Measurements from ENCODE around the gene LRCH4. TPM values are rescaled to one million over a fixed set of nuclear protein-coding genes. Genes with fewer than 3 reads are reported as not detected.
"Not testable (repeated sequence)": the region's sequence is repeated elsewhere in the genome, so short reads cannot be mapped to it uniquely, and the experiment has no call there.

LRCH4 gene
- total RNA-seq, 1 experiment from 2014 or later, result 3.7 TPM

DNA sequence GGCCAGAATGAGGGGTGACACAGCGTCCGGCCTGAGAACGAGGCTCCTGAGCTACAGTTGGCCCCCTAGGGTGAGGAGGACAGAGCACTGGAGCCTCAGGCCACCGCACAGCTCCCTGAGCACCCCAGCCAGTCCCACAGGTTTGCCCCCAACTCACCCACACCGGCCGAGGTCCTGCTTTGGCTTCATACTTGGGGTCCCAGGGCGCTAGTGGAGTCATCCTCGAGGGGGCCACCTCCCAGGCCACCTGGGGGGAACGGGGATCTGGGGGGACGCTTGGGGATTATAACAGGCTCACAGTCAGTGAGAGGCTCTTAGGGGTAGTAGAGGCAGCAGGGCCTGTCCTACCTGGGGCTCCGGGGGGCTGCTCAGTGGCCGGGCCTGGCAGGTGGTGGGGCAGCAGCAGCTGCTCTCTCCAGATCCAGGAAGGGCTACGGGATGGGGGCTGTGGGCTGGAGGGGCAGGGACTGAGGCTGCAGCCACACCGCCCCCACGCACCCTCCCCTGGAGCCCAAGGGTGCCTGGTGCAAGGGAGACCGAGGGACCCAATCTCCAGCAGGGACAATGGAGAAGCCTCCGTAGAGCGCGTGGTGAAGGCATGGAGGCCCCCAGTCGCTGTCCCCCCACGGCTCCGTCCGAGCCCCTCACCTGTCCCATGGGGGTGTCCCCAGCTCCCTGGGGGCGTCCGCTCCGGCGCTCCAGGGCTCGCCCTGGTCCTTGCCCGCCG lies 12.8 kb downstream of the LRCH4 start:
- in situ Hi-C loops (cut with HindIII; ENCODE audit: low pct_unique_long_range_greater_than_20kb, low sequenced_read_pairs), result no loop called here
- DNase-seq (ENCODE audit: low read depth), result no peak

DNA sequence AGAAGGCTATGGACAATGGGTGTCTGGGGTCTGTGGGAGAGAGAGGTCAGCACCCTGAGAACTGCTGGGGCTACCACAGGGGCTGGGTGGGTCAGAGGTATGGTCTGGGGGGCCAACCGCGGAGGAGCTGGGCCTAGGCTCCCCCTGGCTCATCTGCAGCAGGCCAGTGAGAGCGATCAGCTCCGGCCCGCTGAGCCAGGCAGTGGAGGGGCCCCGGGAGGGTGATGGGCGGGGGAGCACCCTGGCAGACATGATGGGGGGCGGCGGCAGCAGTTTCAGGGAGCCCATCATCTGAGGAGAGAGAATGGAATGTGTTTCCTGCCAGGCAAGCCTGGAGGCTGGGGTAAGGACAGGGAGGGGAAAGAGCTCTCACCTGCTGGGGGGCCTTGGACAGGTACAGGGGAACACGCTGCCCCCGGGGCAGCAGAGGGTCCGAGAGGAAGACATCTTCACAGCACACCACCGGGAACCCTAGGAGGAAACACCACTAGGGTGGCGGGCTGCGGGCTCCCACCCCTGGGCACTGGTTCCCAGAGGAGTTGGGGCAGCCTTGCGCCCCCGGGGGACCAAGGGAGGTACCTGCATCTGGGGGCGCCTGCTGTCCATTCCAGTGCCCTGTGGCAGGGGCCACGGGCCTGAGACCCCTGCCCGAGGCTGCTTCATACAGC lies 13.5 kb downstream of the LRCH4 start:
- DNase-seq (ENCODE audit: low read depth), result no peak
- in situ Hi-C loops (cut with HindIII; ENCODE audit: low pct_unique_long_range_greater_than_20kb, low sequenced_read_pairs), result no loop called here

DNA sequence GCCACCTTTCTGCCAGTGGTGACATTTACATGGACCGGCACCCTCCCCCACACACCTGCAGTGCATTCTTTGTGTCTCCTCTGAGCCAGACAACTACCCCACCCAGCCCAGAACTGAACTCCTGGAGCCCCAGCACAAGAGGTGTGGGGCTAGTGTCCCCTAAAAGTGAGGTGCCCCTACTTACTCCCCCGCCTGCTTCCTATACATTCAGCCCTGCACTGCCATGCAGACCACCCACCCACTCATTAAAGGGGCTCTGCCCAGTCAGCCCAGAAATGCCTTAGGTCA lies 14.2 kb downstream of the LRCH4 start:
- no peak for DNase-seq (ENCODE audit: low read depth)
- in situ Hi-C loops (cut with HindIII; ENCODE audit: low pct_unique_long_range_greater_than_20kb, low sequenced_read_pairs), result no loop called here

DNA sequence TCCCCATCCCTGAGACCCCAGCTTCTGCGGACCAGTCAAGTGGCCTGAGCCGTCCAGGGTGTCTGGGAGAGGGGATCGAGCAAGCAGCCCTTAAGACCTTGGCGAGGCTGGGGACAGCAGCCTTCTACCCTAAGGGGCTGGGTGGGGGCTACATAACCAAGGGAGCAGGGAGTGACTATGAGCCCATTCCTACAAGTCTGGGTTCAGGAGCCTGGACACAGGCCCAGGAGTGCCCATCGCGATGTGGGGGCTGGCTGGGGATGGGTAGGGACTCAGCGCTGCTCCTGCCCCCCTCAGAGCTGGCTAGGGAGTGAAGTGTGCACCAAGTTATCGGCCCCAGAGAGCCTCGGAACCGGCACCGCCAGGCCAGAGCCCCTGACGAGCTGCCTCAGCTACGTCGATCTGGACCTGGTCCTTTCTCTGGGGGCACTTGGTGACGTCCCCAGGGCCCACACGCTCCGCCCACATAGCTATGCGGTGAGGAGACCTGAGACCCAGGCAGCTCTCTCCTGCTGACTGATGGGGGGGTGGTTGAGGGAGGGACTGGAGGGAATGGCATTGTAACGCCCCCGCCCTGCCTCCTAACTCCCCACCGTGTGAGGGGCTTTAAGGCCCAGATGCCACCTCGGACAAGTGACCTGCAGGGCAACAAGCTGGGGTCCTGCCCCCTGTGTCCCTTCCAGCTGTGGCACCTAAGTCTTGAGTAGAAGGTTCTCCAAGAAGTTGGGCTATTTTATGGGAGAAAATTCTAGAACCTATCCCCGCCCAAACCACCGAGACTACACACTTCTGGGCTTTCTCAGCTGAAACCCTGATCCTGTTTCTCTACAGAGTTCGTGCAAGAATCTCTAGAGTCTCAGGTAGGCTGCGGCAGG lies 14.7 kb downstream of the LRCH4 start:
- in situ Hi-C loops (cut with HindIII; ENCODE audit: low pct_unique_long_range_greater_than_20kb, low sequenced_read_pairs), result no loop called here
- DNase-seq (ENCODE audit: low read depth), result no peak

DNA sequence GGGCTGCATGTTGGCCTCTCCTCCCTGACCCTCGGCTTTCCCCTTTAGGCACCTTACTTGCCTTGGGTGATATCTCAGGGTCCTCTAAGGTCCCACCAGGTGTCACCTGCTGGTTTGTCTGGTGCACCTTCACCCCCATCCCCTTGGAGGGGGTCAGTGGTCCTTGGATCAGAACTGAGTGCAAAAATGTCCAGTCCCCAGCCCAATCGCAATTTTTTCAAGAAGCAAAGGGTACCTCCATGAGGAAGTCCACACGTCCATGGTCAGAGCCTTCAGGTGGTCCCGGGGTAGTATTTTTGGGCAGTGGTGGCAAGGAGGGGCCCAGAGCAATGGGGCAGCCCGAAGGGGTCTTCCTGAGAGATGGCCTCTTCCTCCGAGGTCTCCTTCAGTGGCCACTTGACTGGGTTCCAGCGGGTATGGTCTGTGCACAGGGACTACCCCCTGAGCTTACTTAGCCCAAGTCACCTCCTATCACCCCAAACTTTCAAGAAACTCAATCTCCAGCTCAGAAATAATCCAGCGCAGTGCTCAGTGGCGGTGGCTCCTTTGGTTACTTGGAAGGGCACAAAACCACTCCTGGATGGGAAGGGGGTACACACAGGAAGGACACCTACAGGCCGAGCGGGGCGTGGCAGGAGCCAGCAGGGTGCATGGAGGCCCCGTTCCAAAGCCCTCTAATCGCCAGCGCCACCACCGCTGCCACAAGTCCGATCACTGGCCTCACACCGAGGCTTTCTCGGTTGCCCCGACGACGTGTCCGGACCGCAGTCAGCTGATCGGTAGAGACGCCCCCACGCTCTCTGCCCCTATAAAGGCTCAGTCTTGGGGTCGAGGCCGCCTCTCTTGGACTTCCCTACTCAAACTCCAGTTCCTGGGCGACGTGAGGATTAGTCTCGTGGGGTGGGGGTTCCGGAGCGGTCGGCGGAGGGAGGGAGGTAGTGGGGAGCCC lies 16.8 kb downstream of the LRCH4 start:
- DNase-seq (ENCODE audit: low read depth), result no peak
- in situ Hi-C loops (cut with HindIII; ENCODE audit: low pct_unique_long_range_greater_than_20kb, low sequenced_read_pairs), result no loop called here

DNA sequence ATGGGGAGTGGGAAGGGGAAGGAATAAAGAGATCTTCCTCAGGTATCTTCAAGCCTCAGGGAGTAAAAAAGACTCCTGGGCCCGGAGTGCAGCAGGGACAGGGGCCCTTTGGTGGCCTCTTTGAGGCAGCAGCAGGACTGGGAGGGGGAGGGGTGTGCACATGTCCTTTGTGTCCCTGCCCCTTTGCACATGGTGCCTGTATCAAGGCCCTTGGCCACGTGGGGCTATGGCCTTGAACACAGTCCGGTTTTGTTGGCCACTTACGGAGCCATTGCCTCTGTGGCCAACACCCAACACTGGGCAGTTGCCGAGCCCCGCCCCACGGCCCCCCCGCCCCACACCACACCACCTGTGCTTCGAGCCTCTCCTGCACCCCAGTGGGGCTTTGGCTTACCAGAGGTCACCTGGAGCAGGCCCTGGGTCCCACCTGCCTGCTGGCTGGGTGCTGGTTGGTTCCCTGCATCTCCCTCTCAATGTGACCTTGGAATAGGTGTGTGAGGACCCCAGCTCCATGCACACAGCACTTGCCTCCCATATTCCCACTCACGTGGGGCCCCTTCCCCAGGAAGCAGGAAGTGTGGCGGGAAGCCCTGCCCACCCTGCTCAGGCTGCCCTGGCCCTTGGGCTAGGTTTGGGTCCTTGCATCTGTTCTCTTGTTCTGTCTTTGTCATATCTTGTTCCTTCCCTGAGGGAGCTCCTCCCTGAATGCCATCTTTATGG lies 17.6 kb downstream of the LRCH4 start:
- in situ Hi-C loops (cut with HindIII; ENCODE audit: low pct_unique_long_range_greater_than_20kb, low sequenced_read_pairs), result no loop called here

DNA sequence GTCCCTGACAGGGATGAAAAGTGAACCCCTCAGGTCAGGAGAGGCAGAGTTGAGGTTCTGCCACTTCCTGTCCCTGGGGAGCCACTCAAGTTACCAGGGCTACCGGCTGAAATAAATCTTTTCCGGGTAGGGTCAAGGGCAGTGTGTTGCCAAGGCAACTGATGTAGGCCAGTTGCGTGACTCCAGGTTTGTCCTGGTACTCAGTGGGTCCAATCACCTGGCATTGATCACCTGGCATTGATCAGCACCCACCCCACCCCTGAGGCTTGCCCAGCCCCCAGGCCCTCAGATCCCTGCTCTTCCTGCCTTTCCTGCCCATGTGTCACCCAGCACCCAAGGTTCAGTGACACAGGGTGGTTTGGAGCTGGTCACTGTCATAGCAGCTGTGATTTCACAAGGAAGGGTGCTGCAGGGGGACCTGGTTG lies 18.2 kb downstream of the LRCH4 start:
- in situ Hi-C loops (cut with HindIII; ENCODE audit: low pct_unique_long_range_greater_than_20kb, low sequenced_read_pairs), result no loop called here
- DNase-seq (ENCODE audit: low read depth), result no peak

More for the DNA sequence above, 17.6 kb downstream of the LRCH4 start:
- no peak for DNase-seq (ENCODE audit: low read depth)

DNA sequence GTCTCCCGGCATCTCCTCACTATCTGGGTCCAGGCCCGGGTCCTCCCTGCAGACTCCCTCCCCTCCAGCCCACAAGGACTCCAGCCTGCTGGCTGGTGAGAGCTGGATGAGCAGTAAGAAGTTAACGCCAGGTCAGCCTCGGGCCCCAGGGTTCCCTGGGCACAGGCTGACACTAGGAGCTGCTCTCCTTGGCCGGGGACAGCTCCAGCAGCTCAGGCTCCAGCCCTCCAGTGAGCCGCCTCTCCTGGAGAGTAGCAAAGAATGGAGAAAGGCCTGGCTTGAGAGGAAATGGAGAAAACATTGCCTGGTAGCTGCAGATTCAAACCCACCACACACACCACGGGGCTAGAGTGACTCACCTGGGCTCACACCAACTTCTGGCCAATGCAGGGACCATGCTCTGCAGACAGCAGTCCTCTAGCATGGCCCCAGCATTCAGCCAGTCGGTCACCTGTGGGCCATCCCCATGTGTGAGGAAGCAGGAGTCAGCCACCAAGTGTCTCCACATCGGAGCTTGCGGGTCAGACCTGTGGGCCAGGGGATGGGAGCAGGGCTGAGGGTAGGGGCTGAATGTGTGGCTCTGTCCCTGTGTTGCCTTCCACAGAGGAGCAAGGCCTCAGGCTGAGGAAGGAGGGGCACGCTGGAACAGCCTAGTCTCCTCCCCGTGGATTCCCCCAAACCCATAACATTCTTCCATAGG lies 18.7 kb downstream of the LRCH4 start:
- in situ Hi-C loops (cut with HindIII; ENCODE audit: low pct_unique_long_range_greater_than_20kb, low sequenced_read_pairs), result no loop called here
- no peak for DNase-seq (ENCODE audit: low read depth)

DNA sequence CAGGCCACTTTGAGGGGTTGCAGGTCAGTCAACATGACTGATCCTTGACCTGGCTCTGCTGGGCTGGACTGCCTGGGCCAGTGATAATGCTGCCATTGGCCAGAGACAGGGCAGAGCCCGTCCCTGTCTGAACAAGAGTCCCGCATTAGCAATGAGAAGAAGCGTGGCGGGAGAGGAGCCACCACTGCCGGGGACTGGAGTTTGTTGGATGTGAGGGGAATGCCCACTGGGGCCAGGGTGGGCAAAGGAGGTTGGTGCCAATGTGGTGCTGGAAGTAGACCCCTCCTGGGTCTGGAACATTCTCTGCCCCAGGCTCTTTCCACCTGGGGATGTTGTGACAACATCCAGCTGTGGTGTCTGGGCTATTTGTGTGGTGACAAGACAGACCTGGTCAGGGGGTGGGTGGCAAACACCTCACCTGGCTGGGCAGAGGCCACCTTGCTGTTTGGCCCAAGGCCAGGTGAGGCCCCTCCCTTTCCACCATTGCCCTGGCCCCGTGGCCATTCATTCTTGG lies 19.9 kb downstream of the LRCH4 start:
- no peak for DNase-seq (ENCODE audit: low read depth)
- in situ Hi-C loops (cut with HindIII; ENCODE audit: low pct_unique_long_range_greater_than_20kb, low sequenced_read_pairs), result no loop called here

DNA sequence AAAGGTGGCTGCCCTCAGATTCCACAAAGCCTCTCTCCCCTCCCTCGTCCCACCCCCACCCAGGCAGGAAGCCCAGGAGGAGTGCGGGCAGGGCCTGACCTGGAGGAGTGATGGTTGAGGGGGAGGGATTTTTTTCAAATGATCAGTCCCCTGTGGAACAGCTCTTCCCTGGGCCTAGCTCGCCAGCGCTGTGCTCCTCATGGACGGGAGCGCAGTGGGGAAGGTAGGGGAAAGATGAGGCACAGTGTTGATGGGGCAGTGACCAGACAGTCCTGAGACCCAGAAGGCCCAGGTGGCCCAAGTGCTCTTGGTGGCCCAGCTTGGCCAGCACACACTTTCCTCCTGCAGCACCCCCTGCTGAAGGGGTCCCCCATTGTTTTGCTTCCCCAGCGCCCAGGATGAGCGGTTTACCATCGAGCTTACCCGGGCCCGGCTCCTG lies 20.8 kb downstream of the LRCH4 start:
- in situ Hi-C loops (cut with HindIII; ENCODE audit: low pct_unique_long_range_greater_than_20kb, low sequenced_read_pairs), result no loop called here

DNA sequence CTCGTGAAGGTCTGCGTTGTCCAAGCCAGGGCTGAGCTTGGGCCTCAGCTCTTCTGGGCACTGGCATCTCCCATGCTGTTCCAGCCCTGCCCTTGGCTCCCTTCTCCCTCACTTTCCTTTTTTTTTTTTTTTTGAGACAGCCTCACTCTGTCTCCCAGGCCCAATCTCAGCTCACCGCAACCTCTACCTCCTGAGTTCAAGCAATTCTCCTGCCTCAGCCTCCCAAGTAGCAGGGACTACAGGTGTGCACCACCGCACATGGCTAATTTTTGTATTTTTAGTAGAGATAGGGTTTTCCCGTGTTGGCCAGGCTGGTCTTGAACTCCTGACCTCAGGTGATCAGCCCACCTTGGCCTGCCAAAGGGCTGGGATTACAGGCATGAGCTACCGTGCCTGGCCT lies 21.5 kb downstream of the LRCH4 start:
- in situ Hi-C loops (cut with HindIII; ENCODE audit: low pct_unique_long_range_greater_than_20kb, low sequenced_read_pairs); DNase-seq (ENCODE audit: low read depth): not testable (repeated sequence)

More for the DNA sequence above, 20.8 kb downstream of the LRCH4 start:
- DNase-seq (ENCODE audit: low read depth), result no peak

DNA sequence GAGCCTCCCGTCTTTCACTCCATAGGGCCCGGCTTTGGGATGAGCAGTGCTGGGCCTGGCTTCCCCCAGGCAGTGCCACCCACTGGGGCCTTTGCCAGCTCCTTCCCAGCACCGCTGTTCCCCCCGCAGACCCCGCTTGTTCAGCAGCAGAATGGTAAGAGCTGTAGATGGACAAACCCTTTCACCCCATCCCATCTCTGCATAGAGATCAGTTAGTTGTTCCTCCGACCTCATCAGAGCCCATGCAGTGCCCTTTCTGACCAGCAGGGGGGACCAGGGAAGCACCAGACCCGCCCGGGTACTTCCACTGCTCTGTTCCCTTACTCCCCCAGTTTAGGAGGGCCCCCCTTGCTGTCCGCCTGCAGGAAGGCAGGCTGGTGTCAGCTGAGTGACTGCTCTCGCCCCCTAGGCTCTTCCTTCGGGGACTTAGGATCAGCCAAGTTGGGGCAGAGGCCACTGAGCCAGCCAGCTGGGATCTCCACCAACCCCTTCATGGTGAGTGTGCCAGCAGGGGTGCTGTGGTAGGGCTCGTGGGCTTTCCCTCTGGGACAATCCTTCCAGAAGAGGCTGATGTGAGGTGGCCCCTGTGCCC lies 22.0 kb downstream of the LRCH4 start:
- DNase-seq (ENCODE audit: low read depth), result no peak
- in situ Hi-C loops (cut with HindIII; ENCODE audit: low pct_unique_long_range_greater_than_20kb, low sequenced_read_pairs), result no loop called here

DNA sequence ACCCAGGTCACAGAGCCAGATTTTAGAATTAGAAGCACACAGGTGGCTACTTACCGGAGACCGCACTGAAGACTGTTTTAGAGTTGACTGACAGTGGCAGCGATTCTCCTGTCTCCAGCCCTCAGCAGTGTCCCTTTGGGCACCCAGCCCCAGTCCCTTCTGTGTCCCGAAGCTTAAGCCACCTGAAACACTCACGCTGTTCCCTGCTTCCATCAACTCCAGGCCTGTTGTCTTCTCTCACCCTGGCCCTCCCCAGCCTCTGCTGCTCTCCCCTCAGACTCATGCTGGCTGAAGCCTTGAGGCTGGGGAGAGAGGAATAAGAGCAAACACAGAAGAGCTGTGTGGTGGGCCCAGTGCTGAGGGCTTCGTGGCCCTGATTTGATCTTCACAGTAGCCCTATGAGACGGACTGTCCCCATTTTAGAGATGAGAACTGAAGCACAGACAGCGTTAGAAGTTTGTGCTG lies 22.8 kb downstream of the LRCH4 start:
- in situ Hi-C loops (cut with HindIII; ENCODE audit: low pct_unique_long_range_greater_than_20kb, low sequenced_read_pairs), result no loop called here
- DNase-seq (ENCODE audit: low read depth), result no peak

DNA sequence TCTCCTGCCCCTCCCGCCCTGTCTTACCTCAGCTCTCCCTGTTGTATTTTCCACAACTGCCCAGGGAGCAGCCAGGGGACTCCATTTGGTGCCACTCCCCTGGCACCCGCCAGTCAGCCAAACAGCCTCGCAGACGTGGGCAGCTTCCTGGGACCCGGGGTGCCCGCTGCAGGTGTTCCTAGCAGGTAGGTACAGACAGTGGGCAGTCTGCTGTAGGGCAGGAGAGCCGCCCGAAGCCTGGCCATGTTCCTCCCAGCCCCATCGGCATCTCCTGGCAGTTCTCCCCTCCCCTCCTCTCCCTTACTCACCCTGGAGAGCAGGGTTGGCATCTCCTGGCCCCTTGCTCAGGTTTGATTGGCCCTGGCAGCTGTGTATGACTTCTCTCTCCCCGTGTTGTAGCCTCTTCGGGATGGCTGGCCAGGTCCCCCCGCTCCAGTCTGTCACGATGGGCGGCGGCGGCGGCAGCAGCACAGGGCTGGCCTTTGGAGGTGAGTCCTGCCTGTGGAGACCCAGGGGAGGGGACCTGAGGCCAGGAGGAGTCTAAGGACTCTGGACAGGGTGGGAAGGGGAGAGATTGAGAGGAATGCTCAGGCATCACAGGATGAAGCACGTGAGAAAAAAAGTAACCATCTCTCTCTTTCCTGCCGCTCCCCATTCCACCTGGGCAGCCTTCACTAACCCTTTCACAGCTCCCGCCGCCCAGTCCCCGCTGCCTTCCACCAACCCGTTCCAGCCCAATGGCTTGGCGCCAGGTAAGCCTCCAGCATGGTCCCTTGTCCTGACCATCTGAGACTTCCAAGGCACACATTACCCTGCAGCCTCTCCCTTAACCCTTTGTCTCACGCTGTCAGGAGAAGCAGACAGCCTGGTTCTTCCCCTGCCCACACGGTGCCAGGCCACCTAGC lies 23.5 kb downstream of the LRCH4 start:
- in situ Hi-C loops (cut with HindIII; ENCODE audit: low pct_unique_long_range_greater_than_20kb, low sequenced_read_pairs), result no loop called here
- no peak for DNase-seq (ENCODE audit: low read depth)

DNA sequence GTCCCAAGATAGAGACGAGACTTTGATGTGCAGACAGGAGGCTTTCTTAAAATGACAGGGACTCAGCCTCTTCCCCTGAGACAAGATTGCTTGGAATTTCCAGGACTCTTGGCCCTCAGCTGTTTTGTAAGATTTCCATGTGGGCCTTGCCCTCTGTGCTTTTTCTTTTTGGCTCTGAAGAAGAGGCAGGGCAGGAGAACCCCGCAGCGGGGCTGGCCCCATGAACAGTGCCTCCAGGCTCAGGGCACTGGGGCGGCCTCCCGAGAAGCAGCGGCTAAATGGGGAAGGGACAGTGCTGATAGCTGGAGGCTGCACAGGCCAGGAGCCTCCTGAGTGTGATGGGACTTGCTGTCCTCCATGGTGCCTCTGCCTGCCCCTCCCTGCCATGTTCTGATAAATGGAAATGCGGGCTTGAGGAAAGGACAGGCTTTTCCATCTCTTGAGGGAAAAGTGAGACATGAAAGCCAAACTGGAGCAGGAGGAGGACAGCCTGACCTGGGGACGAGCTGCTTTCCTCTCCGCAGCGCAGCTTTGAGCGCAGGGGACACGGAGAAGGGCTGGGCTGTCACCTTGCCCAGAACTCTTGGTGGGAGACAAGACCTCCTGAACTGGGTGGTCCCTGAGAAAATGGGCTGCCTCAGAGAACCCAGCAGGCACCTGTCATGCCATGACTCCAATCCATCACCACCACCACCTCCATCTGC lies 24.3 kb downstream of the LRCH4 start:
- no peak for DNase-seq (ENCODE audit: low read depth)
- in situ Hi-C loops (cut with HindIII; ENCODE audit: low pct_unique_long_range_greater_than_20kb, low sequenced_read_pairs), result no loop called here
